ENCODE measurements around the gene ATG7. TPM values are rescaled to one million over a fixed set of nuclear protein-coding genes. Genes with fewer than 3 reads are reported as not detected.

ATG7 gene
- total and polyA plus RNA-seq, 4 donors: 7.4 to 53.8 (median 15.6) TPM

DNA sequence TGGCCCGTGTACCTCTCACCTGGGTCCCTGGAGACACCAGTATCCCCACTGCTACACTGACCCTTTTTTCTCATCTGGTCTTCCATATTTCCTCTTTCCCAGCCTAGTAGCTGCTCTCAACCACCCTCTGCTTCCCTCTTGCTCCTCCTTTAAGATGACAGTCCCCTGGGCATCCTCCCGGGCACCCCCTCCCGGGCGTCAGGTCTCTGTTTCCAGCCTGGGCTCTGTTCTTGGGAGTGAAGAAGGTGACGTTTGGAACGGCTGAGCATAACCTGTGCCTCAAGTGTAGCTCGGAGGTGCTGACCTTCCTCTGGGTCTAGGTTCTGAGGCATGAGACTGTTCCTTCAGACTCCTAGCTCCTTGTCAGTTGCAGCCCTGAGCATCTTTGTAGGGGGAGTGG is 270.4 kb downstream of the ATG7 start:
- no peaks in the 10 kb centered on the region for H3K9me3 ChIP-seq (ENCODE audit: control insufficient read depth in 4 of 4, low read length in 3 of 4)
- H3K9ac ChIP-seq (ENCODE audit: low read depth in 1 of 2, low read length in 2 of 2): no peak overlapping the region
- H3K4me1 ChIP-seq (ENCODE audit: control insufficient read depth in 4 of 4, insufficient read depth in 4 of 4, low read length in 3 of 4): no peaks in the 10 kb centered on the region
- TF ChIP-seq SP1 (IDR thresholded peaks at IDR 0.05): no peak
- no peak for TF ChIP-seq HNF4A (conservative IDR thresholded peaks at IDR 0.05)
- no peak for TF ChIP-seq RAD21 (IDR thresholded peaks at IDR 0.05)
- no peak for TF ChIP-seq YY1 (IDR thresholded peaks at IDR 0.05)
- TF ChIP-seq EGR1 (IDR thresholded peaks at IDR 0.05; ENCODE audit: low read depth in 2 of 2): no peak
- no peak for DNase-seq (ENCODE audit: low spot score)
- no peaks in the 10 kb centered on the region for H3K27me3 ChIP-seq (ENCODE audit: control insufficient read depth in 4 of 4, insufficient read depth in 4 of 4, low read length in 3 of 4)
- H3K36me3 ChIP-seq (ENCODE audit: control insufficient read depth in 4 of 4, insufficient read depth in 3 of 4, low read depth in 1 of 4, low read length in 3 of 4): no peaks in the 10 kb centered on the region
- WGBS: 94% methylated on average over 7 of the region's 7 CpGs
- H3K4me3 ChIP-seq (ENCODE audit: low read depth in 1 of 3, low read length in 3 of 3): no peak overlapping the region
- H3K27ac ChIP-seq (ENCODE audit: low read depth in 1 of 2, low read length in 2 of 2): no peak overlapping the region

DNA sequence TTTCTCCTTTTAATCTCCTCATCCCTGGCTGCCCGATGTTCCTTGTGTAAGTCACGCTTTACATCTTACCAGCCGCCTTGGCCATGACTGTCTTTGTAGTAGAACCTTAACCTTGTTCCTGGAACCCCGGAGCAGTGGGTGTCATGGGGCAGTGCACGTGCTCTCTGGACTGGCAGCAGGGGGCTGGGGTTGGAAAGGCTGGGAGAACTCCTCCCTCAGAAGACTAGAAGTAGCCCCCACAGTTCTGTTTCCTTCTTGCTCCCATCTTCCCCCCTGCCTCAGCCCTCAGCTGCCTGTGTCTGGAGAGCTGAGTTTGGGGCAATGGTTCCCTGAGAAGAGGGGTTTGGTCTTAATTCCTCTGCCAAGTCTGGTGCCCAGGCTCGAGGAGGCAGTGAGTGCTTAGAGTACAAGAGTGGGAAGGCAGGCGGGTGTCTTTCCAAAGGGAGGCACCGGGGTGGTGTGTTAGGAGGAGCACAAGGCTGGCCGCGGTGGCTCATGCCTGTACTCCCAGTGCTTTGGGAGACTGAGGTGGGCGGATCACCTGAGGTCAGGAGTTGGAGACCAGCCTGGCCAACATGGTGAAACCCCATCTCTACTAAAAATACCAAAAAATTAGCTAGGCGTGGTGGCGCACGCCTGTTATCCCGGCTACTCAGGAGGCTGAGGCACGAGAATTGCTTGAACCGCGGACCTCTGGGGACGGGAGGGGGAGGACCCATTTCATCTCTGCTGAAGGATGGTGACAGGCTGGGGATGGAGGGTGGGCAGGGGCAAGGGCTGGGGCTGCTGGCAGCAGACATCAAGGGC is 271.1 kb downstream of the ATG7 start:
- H3K27me3 ChIP-seq (ENCODE audit: control insufficient read depth in 4 of 4, insufficient read depth in 4 of 4, low read length in 3 of 4): no peaks in the 10 kb centered on the region
- no peak overlapping the region for H3K4me3 ChIP-seq (ENCODE audit: low read depth in 1 of 3, low read length in 3 of 3)
- no peak for TF ChIP-seq RAD21 (IDR thresholded peaks at IDR 0.05)
- TF ChIP-seq FOXA2 (IDR thresholded peaks at IDR 0.05): no peak
- TF ChIP-seq, protein P1, sequence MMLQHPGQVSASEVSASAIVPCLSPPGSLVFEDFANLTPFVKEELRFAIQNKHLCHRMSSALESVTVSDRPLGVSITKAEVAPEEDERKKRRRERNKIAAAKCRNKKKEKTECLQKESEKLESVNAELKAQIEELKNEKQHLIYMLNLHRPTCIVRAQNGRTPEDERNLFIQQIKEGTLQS (IDR thresholded peaks at IDR 0.05): no peak
- no peak for TF ChIP-seq SP1 (IDR thresholded peaks at IDR 0.05)
- TF ChIP-seq FOXA1 (IDR thresholded peaks at IDR 0.05): no peak
- no peak for TF ChIP-seq GABPA (IDR thresholded peaks at IDR 0.05 in 1 of 2, conservative IDR thresholded peaks at IDR 0.05 in 1 of 2)
- TF ChIP-seq, protein P2, sequence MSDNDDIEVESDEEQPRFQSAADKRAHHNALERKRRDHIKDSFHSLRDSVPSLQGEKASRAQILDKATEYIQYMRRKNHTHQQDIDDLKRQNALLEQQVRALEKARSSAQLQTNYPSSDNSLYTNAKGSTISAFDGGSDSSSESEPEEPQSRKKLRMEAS (IDR thresholded peaks at IDR 0.05): no peak
- no peak for TF ChIP-seq HNF4A (conservative IDR thresholded peaks at IDR 0.05)
- TF ChIP-seq, protein P3, sequence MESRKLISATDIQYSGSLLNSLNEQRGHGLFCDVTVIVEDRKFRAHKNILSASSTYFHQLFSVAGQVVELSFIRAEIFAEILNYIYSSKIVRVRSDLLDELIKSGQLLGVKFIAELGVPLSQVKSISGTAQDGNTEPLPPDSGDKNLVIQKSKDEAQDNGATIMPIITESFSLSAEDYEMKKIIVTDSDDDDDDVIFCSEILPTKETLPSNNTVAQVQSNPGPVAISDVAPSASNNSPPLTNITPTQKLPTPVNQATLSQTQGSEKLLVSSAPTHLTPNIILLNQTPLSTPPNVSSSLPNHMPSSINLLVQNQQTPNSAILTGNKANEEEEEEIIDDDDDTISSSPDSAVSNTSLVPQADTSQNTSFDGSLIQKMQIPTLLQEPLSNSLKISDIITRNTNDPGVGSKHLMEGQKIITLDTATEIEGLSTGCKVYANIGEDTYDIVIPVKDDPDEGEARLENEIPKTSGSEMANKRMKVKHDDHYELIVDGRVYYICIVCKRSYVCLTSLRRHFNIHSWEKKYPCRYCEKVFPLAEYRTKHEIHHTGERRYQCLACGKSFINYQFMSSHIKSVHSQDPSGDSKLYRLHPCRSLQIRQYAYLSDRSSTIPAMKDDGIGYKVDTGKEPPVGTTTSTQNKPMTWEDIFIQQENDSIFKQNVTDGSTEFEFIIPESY (IDR thresholded peaks at IDR 0.05): no peak
- TF ChIP-seq EGR1 (IDR thresholded peaks at IDR 0.05; ENCODE audit: low read depth in 2 of 2): no peak
- no peaks in the 10 kb centered on the region for H3K36me3 ChIP-seq (ENCODE audit: control insufficient read depth in 4 of 4, insufficient read depth in 3 of 4, low read depth in 1 of 4, low read length in 3 of 4)
- no peak for DNase-seq (ENCODE audit: low spot score)
- whole genome bisulfite sequencing: 98% methylated on average over 19 of the region's 19 CpGs
- H3K9me3 ChIP-seq (ENCODE audit: control insufficient read depth in 4 of 4, low read length in 3 of 4): no peaks in the 10 kb centered on the region
- no peak overlapping the region for H3K9ac ChIP-seq (ENCODE audit: low read depth in 1 of 2, low read length in 2 of 2)
- no peaks in the 10 kb centered on the region for H3K4me1 ChIP-seq (ENCODE audit: control insufficient read depth in 4 of 4, insufficient read depth in 4 of 4, low read length in 3 of 4)
- H3K27ac ChIP-seq (ENCODE audit: low read depth in 1 of 2, low read length in 2 of 2): no peak overlapping the region

DNA sequence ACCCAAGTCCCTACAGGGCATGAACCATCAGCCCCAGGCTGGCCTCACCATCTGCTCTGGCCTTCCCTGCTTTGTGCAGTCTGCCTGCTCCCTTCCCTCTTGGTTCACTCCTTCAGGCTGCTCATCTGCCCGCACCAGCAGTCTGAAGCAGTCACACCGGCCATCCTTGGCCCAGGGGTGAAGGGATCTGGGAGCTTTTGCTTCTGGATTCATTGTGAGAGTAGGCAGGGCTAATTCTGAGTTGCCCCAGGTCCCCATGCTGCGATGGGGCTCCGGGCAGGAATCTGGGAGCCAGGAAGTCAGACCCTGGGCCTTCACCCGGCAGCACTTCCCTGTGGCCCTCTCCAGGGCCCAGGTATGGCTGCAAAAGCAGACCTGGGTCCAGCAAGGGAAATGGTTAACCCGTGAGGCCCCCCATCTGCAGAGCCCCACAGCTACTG is 271.8 kb downstream of the ATG7 start:
- Histone ChIP-seq H3K4me3 (ENCODE audit: low read depth in 1 of 3, low read length in 3 of 3) (no peak overlapping the region), H3K4me1 (ENCODE audit: control insufficient read depth in 4 of 4, insufficient read depth in 4 of 4, low read length in 3 of 4) (no peaks in the 10 kb centered on the region), H3K9ac (ENCODE audit: low read depth in 1 of 2, low read length in 2 of 2) (no peak overlapping the region), H3K27me3 (ENCODE audit: control insufficient read depth in 4 of 4, insufficient read depth in 4 of 4, low read length in 3 of 4) (no peaks in the 10 kb centered on the region), H3K36me3 (ENCODE audit: control insufficient read depth in 4 of 4, insufficient read depth in 3 of 4, low read depth in 1 of 4, low read length in 3 of 4) (no peaks in the 10 kb centered on the region), H3K9me3 (ENCODE audit: control insufficient read depth in 4 of 4, low read length in 3 of 4) (no peaks in the 10 kb centered on the region), H3K27ac (ENCODE audit: low read depth in 1 of 2, low read length in 2 of 2) (no peak overlapping the region)
- DNase-seq (ENCODE audit: low spot score): no peak
- WGBS: 95% methylated on average over 6 of the region's 6 CpGs
- TF ChIP-seq, protein P1 (IDR thresholded peaks at IDR 0.05): no peak
- TF ChIP-seq RAD21 (IDR thresholded peaks at IDR 0.05) (no peak), HNF4G (IDR thresholded peaks at IDR 0.05) (no peak), GABPA (IDR thresholded peaks at IDR 0.05 in 1 of 2, conservative IDR thresholded peaks at IDR 0.05 in 1 of 2) (no peak), RXRA (IDR thresholded peaks at IDR 0.05) (no peak), NR2F2 (IDR thresholded peaks at IDR 0.05) (no peak), EGR1 (IDR thresholded peaks at IDR 0.05; ENCODE audit: low read depth in 2 of 2) (no peak), FOXA1 (IDR thresholded peaks at IDR 0.05) (no peak), TAF1 (conservative IDR thresholded peaks at IDR 0.05) (no peak)
- TF ChIP-seq, protein P4, sequence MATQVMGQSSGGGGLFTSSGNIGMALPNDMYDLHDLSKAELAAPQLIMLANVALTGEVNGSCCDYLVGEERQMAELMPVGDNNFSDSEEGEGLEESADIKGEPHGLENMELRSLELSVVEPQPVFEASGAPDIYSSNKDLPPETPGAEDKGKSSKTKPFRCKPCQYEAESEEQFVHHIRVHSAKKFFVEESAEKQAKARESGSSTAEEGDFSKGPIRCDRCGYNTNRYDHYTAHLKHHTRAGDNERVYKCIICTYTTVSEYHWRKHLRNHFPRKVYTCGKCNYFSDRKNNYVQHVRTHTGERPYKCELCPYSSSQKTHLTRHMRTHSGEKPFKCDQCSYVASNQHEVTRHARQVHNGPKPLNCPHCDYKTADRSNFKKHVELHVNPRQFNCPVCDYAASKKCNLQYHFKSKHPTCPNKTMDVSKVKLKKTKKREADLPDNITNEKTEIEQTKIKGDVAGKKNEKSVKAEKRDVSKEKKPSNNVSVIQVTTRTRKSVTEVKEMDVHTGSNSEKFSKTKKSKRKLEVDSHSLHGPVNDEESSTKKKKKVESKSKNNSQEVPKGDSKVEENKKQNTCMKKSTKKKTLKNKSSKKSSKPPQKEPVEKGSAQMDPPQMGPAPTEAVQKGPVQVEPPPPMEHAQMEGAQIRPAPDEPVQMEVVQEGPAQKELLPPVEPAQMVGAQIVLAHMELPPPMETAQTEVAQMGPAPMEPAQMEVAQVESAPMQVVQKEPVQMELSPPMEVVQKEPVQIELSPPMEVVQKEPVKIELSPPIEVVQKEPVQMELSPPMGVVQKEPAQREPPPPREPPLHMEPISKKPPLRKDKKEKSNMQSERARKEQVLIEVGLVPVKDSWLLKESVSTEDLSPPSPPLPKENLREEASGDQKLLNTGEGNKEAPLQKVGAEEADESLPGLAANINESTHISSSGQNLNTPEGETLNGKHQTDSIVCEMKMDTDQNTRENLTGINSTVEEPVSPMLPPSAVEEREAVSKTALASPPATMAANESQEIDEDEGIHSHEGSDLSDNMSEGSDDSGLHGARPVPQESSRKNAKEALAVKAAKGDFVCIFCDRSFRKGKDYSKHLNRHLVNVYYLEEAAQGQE (IDR thresholded peaks at IDR 0.05): no peak
- TF ChIP-seq, protein P2 (IDR thresholded peaks at IDR 0.05): no peak
- TF ChIP-seq, protein P3 (IDR thresholded peaks at IDR 0.05): no peak
